Fibroblast of skin of abdomen (primary cell): Measurements from ENCODE around the gene PGA5.

Experiments used
- DNase-seq: peaks from one replicate; pipeline ENCODE4 v3.0.0-alpha.2; 2013

Gene PGA5

GRCh38 chr11:61268588-61269250, 27.7 kb downstream of the PGA5 start:
- DNase-seq = no peak

GRCh38 chr11:61270354-61271076, 29.5 kb downstream of the PGA5 start:
- DNase-seq = peak; percentile 8

GRCh38 chr11:61272731-61273130, 31.8 kb downstream of the PGA5 start:
- no peak for DNase-seq

- no peak for DNase-seq
These were observed 32.5 kb downstream of the PGA5 start for GRCh38 chr11:61273178-61274078.

GRCh38 chr11:61274084-61274483, 33.1 kb downstream of the PGA5 start:
- DNase-seq = no peak

- DNase-seq = no peak
These were observed 34.2 kb downstream of the PGA5 start for GRCh38 chr11:61275191-61275590.

GRCh38 chr11:61277186-61278000, 36.4 kb downstream of the PGA5 start:
- DNase-seq = no peak

GRCh38 chr11:61278001-61278470, 37.1 kb downstream of the PGA5 start:
- no peak for DNase-seq

- DNase-seq = no peak
These were observed 39.1 kb downstream of the PGA5 start for GRCh38 chr11:61279934-61280659.

- no peak for DNase-seq
These were observed 40.1 kb downstream of the PGA5 start for GRCh38 chr11:61280883-61281580.

GRCh38 chr11:61281581-61282250, 40.7 kb downstream of the PGA5 start:
- no peak for DNase-seq

GRCh38 chr11:61283613-61284012, 42.6 kb downstream of the PGA5 start:
- DNase-seq = no peak

GRCh38 chr11:61287338-61287977, 46.5 kb downstream of the PGA5 start:
- no peak for DNase-seq

- DNase-seq = no peak
These were observed 50.1 kb downstream of the PGA5 start for GRCh38 chr11:61290905-61291690.

GRCh38 chr11:61292356-61292755, 51.4 kb downstream of the PGA5 start:
- no peak for DNase-seq

- DNase-seq = peak; percentile 40
These were observed 53.1 kb downstream of the PGA5 start for GRCh38 chr11:61293867-61294716.

GRCh38 chr11:61294717-61295595, 54.0 kb downstream of the PGA5 start, which contains the start of gene VWCE:
Gene VWCE, minus strand, starts transcription at chr11:61295316. Its CDS starts 279 bp downstream, at chr11:61295037.
- peak; percentile 48 for DNase-seq
